Muscle layer of duodenum (tissue), 2 donors: ENCODE measurements around the gene TLCD3B.

ENCODE experiments used
- H3K27ac ChIP-seq: one replicate; pipeline ENCODE4 v1.7.0; 2013; ENCODE audit warnings: mild to moderate bottlenecking, low read length
- H3K27me3 ChIP-seq: one replicate; pipeline ENCODE4 v1.7.0; 2013; ENCODE audit warnings: low read depth, mild to moderate bottlenecking, control low read depth, low read length
- H3K36me3 ChIP-seq, 2 donors: one replicate each; pipeline ENCODE4 v1.7.0; 2013; ENCODE audit warnings: low read length in 2 of 2, control low read depth in 1 of 2, mild to moderate bottlenecking in 1 of 2; ENCODE audit not compliant: insufficient read depth in 2 of 2, control insufficient read depth in 1 of 2
- H3K4me1 ChIP-seq, 2 donors: one replicate each; pipeline ENCODE4 v1.7.0; 2013; ENCODE audit warnings: low read length in 2 of 2, mild to moderate bottlenecking in 2 of 2, control low read depth in 1 of 2, moderate library complexity in 1 of 2; ENCODE audit not compliant: insufficient read depth in 2 of 2, control insufficient read depth in 1 of 2
- H3K4me3 ChIP-seq, 2 donors: one replicate each; pipeline ENCODE4 v1.7.0; 2013; ENCODE audit warnings: low read length in 2 of 2, low read depth in 1 of 2, mild to moderate bottlenecking in 1 of 2
- H3K9me3 ChIP-seq, 2 donors: one replicate each; pipeline ENCODE4 v1.7.0; 2013; ENCODE audit warnings: low read length in 2 of 2, control low read depth in 1 of 2, mild to moderate bottlenecking in 1 of 2; ENCODE audit not compliant: control insufficient read depth in 1 of 2
- donor health status: healthy.

Gene TLCD3B

GRCh38 chr16:30033270-30033669, 2.2 kb upstream of the TLCD3B start:
- no peaks in the 10 kb centered on the region for H3K9me3 ChIP-seq
- no peak overlapping the region for H3K4me3 ChIP-seq
- H3K4me1 ChIP-seq: peaks cover 0 to 12% of the 10 kb centered on the region in 2 donors
- no peak overlapping the region for H3K27ac ChIP-seq
- no peaks in the 10 kb centered on the region for H3K36me3 ChIP-seq
- peaks cover 35% of the 10 kb centered on the region for H3K27me3 ChIP-seq

DNA sequence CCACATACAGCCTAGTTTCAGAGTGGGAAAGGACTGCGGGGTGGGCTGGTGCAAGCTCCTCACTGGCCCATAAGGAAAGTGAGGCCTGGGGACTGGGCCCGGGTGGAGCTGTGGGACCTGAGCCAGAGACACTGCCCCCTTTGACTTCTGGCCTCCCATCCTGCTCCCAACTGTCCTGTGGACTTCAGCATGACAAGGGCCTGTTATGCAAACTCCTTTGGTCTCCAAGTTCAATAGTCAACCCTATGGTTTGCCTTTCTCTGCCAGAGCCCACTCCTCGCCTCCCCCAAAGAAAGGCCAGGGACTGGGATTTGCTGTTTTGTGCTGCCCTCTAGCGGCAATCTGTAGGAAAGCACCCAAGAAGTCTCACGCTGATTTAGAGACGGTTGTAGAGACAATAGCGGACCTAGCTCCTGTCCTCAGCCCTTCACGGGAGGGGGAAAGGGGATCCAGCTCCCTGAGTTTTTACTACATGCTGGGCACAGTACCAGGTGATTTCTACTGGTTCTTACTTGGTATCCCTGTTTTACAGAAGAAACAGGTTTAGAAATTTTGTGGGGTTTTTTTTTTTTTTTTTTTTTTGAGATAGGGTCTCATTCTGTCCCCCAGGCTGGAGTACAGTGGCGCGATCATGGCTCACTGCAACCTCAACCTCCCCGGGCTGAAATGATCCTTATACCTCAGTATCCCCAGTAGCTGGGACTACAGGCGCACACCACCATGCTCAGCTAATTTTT, 1.2 kb upstream of the TLCD3B start:
- H3K27ac ChIP-seq: no peak overlapping the region
- H3K4me3 ChIP-seq: no peak overlapping the region
- peaks cover 0 to 12% of the 10 kb centered on the region in 2 donors for H3K4me1 ChIP-seq
- no peaks in the 10 kb centered on the region for H3K36me3 ChIP-seq
- H3K9me3 ChIP-seq: no peaks in the 10 kb centered on the region
- peaks cover 37% of the 10 kb centered on the region for H3K27me3 ChIP-seq

DNA sequence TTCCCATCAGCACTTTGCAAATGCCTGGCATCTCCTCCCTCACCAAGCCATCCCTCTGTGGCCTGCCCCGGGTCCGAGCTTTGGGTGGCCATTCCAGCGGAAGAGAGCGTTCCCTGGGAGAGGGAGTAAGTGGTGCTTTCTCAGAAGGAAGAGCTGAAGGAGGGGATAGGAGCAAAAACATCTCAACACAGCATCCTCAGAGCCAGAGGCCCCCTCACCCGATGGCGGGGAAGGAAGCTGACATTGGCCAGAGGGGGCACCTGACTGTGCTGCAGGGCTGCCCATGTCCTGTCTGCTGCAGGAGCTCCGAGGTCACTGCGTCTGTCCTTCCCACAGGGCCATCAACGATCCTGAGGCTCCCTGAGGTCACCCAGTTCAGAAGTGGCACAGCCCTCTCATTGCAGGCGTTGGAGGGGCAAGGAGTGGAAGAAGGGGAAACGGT, 427 bp upstream of the TLCD3B start:
- Histone ChIP-seq H3K4me3 (peak overlapping the region in 1 of 2 donors; percentile 32), H3K9me3 (no peaks in the 10 kb centered on the region), H3K4me1 (peaks cover 0 to 12% of the 10 kb centered on the region in 2 donors), H3K27ac (no peak overlapping the region), H3K36me3 (no peaks in the 10 kb centered on the region), H3K27me3 (peaks cover 41% of the 10 kb centered on the region)

- no peak overlapping the region for H3K27ac ChIP-seq
- H3K36me3 ChIP-seq: no peaks in the 10 kb centered on the region
- H3K4me1 ChIP-seq: peaks cover 0 to 12% of the 10 kb centered on the region in 2 donors
- H3K9me3 ChIP-seq: no peaks in the 10 kb centered on the region
- H3K27me3 ChIP-seq: peaks cover 41% of the 10 kb centered on the region
- H3K4me3 ChIP-seq: no peak overlapping the region
Observed at GRCh38 chr16:30030011-30030685, 923 bp downstream of the TLCD3B start.

GRCh38 chr16:30028438-30029076, 2.5 kb downstream of the TLCD3B start:
- Histone ChIP-seq H3K4me1 (peaks cover 0 to 12% of the 10 kb centered on the region in 2 donors), H3K36me3 (no peaks in the 10 kb centered on the region), H3K27me3 (peaks cover 38% of the 10 kb centered on the region), H3K4me3 (no peak overlapping the region), H3K9me3 (no peaks in the 10 kb centered on the region), H3K27ac (no peak overlapping the region)

DNA sequence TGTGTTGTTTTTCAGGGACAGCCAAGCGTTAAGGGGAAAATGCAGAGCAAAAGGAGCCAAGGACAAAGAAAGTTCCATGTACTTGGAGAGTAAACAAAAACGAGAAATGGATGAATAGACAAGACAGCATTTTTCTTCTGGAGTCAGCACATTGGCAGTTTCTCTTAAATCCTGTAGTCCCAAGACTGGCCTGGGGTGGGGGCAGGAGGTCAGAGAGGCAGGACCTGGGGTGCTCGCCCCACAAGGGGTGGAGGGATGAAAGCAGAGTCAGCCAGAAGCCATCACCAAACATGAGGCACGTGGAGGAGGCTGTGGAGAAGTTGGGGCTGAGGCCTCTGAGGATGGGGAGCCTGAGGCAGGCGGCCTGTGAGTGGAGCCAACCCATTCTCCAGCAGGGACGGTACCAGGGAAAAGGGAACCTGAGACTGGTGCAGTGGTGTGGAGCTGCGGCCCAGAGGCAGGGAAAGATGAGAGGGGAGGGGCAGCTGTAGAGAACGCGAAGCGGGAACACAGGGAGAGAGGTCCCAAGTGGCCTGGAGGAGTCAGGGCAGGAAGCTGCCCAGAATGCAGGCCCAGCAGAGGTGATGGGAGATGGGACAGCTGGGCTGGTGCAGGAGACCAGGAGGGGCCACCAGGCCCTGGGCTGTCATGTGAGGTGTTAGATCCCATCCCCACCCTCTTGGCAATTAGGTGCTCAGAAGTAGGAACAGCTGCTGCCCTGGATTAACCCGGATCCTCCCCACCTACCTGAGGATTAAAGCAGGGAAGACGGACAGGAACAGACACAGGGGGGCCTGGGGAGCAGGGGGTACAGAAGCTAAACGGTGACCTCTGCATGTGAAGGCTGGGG, 3.3 kb downstream of the TLCD3B start:
- Histone ChIP-seq H3K9me3 (no peaks in the 10 kb centered on the region), H3K4me1 (peaks cover 0 to 12% of the 10 kb centered on the region in 2 donors), H3K4me3 (no peak overlapping the region), H3K27me3 (peaks cover 33% of the 10 kb centered on the region), H3K27ac (no peak overlapping the region), H3K36me3 (no peaks in the 10 kb centered on the region)

GRCh38 chr16:30026449-30026848, 4.6 kb downstream of the TLCD3B start:
- no peaks in the 10 kb centered on the region for H3K36me3 ChIP-seq
- H3K4me3 ChIP-seq: no peak overlapping the region
- peaks cover 0 to 13% of the 10 kb centered on the region in 2 donors for H3K4me1 ChIP-seq
- H3K27ac ChIP-seq: no peak overlapping the region
- peaks cover 23% of the 10 kb centered on the region for H3K27me3 ChIP-seq
- no peaks in the 10 kb centered on the region for H3K9me3 ChIP-seq

DNA sequence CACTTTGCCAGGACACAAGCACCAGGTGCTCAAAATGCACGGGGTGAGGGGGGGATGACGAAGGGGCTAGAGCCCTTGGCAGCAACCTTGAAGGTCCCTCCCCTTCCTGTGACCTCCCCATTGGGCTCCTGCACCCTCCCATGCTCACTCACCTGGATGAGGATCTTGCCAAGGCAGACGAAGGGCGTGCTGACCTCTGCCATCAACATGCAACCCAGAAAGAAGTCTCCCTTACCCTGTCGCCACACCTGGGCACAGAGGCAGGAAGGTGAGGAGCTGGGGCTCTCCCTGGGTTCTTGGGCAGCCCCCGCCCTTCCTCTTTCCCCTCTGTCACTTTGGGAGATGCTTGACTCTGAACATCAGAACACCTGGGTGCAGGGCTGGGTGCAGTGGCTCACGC, 5.5 kb downstream of the TLCD3B start:
- H3K27ac ChIP-seq: no peak overlapping the region
- H3K9me3 ChIP-seq: no peaks in the 10 kb centered on the region
- H3K4me3 ChIP-seq: no peak overlapping the region
- peaks cover 0 to 13% of the 10 kb centered on the region in 2 donors for H3K4me1 ChIP-seq
- H3K36me3 ChIP-seq: no peaks in the 10 kb centered on the region
- peaks cover 18% of the 10 kb centered on the region for H3K27me3 ChIP-seq

GRCh38 chr16:30025156-30025555, 5.9 kb downstream of the TLCD3B start:
- Histone ChIP-seq H3K27ac (no peak overlapping the region), H3K36me3 (no peaks in the 10 kb centered on the region), H3K9me3 (no peaks in the 10 kb centered on the region), H3K4me3 (no peak overlapping the region), H3K4me1 (peaks cover 0 to 10% of the 10 kb centered on the region in 2 donors), H3K27me3 (peaks cover 18% of the 10 kb centered on the region)

GRCh38 chr16:30024451-30024850, 6.6 kb downstream of the TLCD3B start:
- Histone ChIP-seq H3K36me3 (no peaks in the 10 kb centered on the region), H3K27me3 (peaks cover 13% of the 10 kb centered on the region), H3K4me1 (peaks cover 0 to 10% of the 10 kb centered on the region in 2 donors), H3K4me3 (no peak overlapping the region), H3K9me3 (no peaks in the 10 kb centered on the region), H3K27ac (no peak overlapping the region)

GRCh38 chr16:30023586-30023985, 7.5 kb downstream of the TLCD3B start:
- Histone ChIP-seq H3K27me3 (peaks cover 6% of the 10 kb centered on the region), H3K4me1 (peaks cover 0 to 10% of the 10 kb centered on the region in 2 donors), H3K4me3 (no peak overlapping the region), H3K27ac (no peak overlapping the region), H3K9me3 (no peaks in the 10 kb centered on the region), H3K36me3 (no peaks in the 10 kb centered on the region)
